ENCODE results near the gene FIBP.
A peak's percentile ranks its signal among the peaks of the same experiment; 100 is the strongest.
"Not testable (repeated sequence)": the region's sequence is repeated elsewhere in the genome, so short reads cannot be mapped to it uniquely, and the experiment has no call there.

The FIBP gene

GRCh38 chr11:65915101-65915820 is 27.0 kb upstream of the FIBP start:
- DNase-seq (ENCODE audit: low spot score) = no peak

- no peak for DNase-seq (ENCODE audit: low spot score)
Observed at GRCh38 chr11:65912845-65913244, 24.6 kb upstream of the FIBP start.

GRCh38 chr11:65911682-65912568 is 23.7 kb upstream of the FIBP start:
- no peak for DNase-seq (ENCODE audit: low spot score)

- DNase-seq (ENCODE audit: low spot score) = no peak
Observed at GRCh38 chr11:65907878-65908277, 19.6 kb upstream of the FIBP start.

- no peak for DNase-seq (ENCODE audit: low spot score)
Observed at GRCh38 chr11:65906602-65907001, 18.3 kb upstream of the FIBP start.

GRCh38 chr11:65903715-65904114 is 15.4 kb upstream of the FIBP start:
- DNase-seq (ENCODE audit: low spot score) = no peak

- no peak for DNase-seq (ENCODE audit: low spot score)
Observed at GRCh38 chr11:65903068-65903481, 14.8 kb upstream of the FIBP start.

- no peak for DNase-seq (ENCODE audit: low spot score)
Observed at GRCh38 chr11:65900899-65901180, 12.6 kb upstream of the FIBP start.

- peak; percentile 95 for DNase-seq (ENCODE audit: low spot score)
Observed at GRCh38 chr11:65900125-65900898, 12.0 kb upstream of the FIBP start, which contains the start of gene FOSL1. TSS of gene FOSL1 (minus strand) at chr11:65900388. CDS start at chr11:65900339, 49 bp downstream.

- DNase-seq (ENCODE audit: low spot score) = peak; percentile 61
Observed at GRCh38 chr11:65899356-65900124, 11.3 kb upstream of the FIBP start.

GRCh38 chr11:65898656-65899355 is 10.5 kb upstream of the FIBP start:
- no peak for DNase-seq (ENCODE audit: low spot score)

- DNase-seq (ENCODE audit: low spot score) = no peak
Observed at GRCh38 chr11:65897020-65897471, 8.8 kb upstream of the FIBP start.

GRCh38 chr11:65896034-65896999 is 8.0 kb upstream of the FIBP start:
- no peak for DNase-seq (ENCODE audit: low spot score)

- DNase-seq (ENCODE audit: low spot score) = no peak
Observed at GRCh38 chr11:65895482-65895981, 7.3 kb upstream of the FIBP start.

GRCh38 chr11:65894034-65894591 is 5.8 kb upstream of the FIBP start:
- DNase-seq (ENCODE audit: low spot score) = no peak

GRCh38 chr11:65892661-65893317 is 4.5 kb upstream of the FIBP start:
- no peak for DNase-seq (ENCODE audit: low spot score)

GRCh38 chr11:65892137-65892540 is 3.9 kb upstream of the FIBP start:
- DNase-seq (ENCODE audit: low spot score) = not testable (repeated sequence)

GRCh38 chr11:65891219-65892136 is 3.2 kb upstream of the FIBP start:
- DNase-seq (ENCODE audit: low spot score) = no peak

All from CD4-positive, alpha-beta T cell treated with Interleukin-2 at 100 ng/mL for 4 hours (primary cell).